ENCODE data around the gene HSPB8.
"Not testable (repeated sequence)": the region's sequence is repeated elsewhere in the genome, so short reads cannot be mapped to it uniquely, and the experiment has no call there.

HSPB8 gene

DNA sequence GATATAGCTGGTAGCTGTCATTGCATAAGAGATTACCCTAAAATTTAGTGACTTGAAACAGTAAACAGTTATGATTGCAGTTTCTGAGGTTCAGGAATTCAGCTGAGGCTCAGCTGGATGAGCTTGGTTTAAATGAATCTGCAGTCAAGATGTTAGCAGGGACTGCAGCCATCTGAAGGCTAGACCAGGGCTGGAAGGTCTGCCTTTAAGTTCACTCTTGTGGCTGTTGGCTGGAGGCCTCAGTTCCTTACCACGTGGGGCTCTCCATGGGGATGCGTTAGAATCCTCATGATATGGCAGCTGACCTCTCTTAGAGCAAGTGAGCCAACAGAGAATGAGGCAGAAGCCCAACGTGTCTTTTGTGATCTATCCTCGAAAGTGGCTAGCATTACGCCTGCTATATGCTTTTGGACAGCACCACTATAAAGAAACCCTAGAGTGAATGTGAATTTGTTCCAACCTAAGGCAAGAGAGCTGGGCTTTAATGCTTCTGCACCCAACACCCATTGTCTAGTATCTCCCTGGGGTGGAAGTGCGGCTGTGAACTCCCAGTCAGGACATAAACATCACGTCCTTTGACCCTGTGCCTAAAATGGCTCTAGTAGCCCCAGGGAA, 26.0 kb downstream of the HSPB8 start:
- in situ Hi-C loops (cut with MboI; ENCODE audit: low sequenced_read_pairs) = no loop called here

- in situ Hi-C loops (cut with MboI; ENCODE audit: low sequenced_read_pairs) = no loop called here
These were observed 27.8 kb downstream of the HSPB8 start for GRCh38 chr12:119206348-119207062.

GRCh38 chr12:119207063-119207560, 28.4 kb downstream of the HSPB8 start:
- in situ Hi-C loops (cut with MboI; ENCODE audit: low sequenced_read_pairs) = no loop called here

DNA sequence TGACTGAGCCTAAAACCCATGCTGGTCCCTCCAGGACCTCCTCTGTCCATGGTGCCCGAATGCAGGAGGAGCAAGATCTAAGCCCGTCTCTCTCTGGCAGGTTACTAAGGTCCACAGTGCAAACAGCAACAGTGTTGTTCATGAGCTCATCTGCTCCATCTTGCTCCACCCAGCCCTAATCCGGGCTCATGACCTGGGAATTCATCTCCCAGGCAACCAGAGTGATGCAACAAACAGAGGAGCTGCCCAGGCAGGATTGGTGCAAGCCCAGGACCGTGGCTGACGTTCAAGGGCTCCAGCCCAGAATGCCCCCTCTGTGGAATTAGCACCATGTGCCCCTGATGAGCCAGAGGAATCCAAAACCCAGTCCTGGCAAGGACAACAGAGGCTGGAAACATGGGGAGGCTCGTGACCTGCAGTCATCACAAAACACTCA, 29.9 kb downstream of the HSPB8 start:
- in situ Hi-C loops (cut with MboI; ENCODE audit: low sequenced_read_pairs) = no loop called here

DNA sequence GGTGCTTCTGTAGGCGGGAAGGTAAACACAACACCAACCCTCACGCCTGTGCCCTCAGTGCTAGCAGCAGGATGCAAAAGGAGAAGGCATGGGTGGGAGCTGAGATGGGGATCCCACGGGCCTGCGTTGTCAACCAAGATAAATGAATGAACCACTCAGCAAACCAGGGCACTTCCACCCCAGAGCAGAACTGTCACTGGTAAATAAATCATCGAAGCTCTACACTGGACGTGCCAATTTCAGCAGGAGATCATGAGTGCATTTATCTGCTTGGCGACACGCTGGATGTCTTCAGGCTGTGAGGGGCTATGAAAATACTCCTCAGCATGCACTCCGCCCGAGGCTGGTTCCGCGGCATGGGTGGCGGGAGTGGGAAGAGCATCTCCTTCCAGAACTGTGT, 33.2 kb downstream of the HSPB8 start:
- in situ Hi-C loops (cut with MboI; ENCODE audit: low sequenced_read_pairs) = no loop called here

DNA sequence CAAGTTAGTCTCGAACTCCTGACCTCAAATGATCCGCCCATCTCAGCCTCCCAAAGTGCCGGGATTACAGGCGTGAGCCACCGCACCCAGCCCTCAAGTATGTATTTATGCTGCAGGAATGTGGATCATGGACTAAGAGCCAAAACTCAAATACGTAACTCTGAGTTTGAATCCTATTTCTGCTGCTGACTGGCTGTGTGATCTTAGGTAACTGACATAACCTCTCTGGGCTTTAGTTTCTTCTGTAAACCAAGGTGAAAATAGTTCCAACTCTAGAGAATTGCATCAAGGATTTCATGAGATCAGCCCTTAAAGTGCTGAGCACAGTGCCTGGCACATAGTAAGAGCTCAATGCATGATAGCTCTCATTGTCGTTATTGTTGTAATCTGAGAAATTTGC, 37.4 kb downstream of the HSPB8 start:
- in situ Hi-C loops (cut with MboI; ENCODE audit: low sequenced_read_pairs) = no loop called here

- in situ Hi-C loops (cut with MboI; ENCODE audit: low sequenced_read_pairs) = not testable (repeated sequence)
These were observed 40.1 kb downstream of the HSPB8 start for GRCh38 chr12:119218875-119219274.

DNA sequence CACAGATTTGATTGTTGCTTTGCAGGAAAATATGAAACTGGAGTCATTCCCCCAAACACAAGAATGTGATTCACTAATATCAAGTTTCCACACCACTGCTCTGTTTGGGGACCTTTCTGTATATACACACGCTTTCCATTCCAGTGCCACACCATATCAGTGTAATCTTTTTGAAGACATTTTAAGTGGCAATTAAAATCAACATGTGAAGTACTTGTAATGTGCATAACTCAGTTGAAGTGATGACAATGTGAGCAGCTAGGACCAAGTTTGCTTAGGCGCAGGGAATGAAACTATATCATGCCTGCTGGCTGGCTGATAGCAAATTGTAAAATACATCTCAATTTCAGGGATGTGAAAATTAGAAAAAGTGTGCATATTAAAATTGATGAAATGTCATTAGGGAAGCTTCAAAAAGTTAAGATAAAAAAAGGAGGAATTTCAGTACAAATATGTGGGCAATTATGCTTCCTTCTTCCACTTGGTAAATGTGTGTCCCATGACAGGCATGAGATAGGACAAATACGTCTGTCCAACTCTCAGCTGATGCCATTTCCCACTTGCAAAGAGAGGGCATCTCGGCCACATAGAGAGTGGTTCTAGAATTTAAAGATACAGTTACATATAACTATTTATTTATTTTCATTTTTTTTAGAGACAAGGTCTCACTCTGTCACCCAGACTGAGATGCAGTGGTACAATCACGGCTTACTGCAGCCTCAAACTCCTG, 43.7 kb downstream of the HSPB8 start:
- in situ Hi-C loops (cut with MboI; ENCODE audit: low sequenced_read_pairs) = no loop called here

DNA sequence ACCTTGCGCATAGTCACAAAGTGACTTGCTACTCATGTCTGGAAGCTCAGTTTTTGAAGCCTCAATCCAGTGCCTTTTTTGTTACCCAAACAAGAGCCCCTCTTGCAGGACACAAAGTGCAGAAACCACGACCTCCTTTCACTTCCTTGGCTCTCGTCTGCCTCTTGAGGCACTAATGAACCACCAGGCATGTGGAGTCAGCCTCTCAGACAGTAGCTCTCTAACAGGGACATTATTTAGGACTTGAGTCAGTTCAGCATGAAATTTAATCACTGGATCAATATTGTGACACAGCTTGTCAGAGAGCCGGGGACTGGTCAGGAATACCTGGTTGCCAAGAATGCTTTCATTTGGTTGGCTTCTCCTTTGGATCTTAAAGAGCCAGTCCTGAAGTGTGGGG, 46.7 kb downstream of the HSPB8 start:
- in situ Hi-C loops (cut with MboI; ENCODE audit: low sequenced_read_pairs) = no loop called here

DNA sequence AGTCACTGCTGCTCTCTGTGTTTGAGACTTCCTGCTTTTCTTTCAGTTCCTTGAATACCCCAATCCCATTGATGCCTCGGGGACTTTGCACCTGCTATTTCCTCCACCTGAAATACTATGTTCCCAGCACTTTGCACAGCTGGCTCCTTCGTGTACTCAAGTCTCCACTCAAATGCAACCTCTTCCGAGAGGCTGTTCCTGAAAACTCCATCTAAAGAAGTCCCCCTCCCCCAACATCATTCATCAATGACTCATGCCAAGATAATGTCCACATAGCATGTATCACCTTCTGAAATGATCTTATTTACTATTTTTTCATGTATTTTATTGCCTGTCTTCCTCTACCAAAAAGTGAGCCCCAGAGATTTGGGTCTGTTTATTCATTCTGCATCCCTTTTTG, 48.6 kb downstream of the HSPB8 start:
- in situ Hi-C loops (cut with MboI; ENCODE audit: low sequenced_read_pairs) = no loop called here

DNA sequence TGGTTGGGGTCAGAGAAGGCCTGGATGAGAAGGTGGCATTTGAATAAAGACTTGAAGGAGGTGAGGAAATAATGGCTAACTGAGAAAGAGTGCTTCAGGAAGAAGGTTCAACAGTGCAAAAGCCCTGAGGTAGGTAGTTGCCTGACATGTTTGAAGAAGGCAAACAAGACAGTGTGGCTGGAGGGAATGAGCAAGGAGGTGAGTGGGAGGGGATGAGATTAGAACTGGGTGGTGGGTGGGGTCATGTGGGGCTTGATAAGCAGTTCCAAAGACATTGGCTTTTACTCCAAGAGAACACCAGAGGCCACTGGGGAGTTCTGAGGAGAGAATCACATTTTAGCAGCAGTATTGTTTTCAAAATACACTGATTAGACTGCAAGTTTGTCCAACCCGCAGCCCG, 50.5 kb downstream of the HSPB8 start:
- in situ Hi-C loops (cut with MboI; ENCODE audit: low sequenced_read_pairs) = no loop called here

DNA sequence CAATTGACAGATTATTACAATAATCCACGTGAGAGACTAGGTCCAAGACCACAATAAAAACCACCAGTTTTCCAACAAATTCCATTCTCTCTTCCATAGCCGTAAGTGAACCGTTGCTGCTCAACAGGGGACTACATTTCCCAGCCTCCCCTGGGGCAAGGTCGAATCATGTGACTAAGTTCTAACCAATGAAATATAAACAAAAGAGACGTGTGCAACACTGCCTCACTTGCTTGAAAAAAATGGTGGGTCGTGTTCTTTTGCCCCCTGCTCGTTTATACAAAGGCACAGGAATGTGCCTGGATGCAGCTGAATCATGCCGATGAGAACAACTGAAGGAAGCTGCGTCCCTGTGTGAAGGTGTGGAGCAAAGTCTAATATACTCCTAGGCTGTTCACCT, 51.1 kb downstream of the HSPB8 start:
- in situ Hi-C loops (cut with MboI; ENCODE audit: low sequenced_read_pairs) = no loop called here

DNA sequence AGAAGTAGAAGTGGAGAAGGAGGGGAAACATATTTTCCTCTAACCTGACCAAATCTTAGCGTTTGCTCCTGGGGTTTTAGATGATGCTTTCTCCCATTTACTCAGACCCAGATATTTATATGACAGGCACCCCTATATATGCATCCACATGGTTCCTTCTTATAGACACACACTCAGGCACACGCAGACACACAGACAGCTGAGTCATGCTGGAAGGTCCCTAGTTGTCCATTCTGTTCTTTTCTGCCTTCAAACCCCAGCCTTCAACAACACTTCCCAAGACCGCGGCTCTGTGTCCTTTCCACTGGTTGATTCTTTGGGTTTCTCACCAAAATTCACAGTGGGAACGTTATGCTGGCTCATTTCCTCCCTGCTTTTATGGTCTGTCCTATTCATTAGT, 52.1 kb downstream of the HSPB8 start:
- in situ Hi-C loops (cut with MboI; ENCODE audit: low sequenced_read_pairs) = no loop called here

DNA sequence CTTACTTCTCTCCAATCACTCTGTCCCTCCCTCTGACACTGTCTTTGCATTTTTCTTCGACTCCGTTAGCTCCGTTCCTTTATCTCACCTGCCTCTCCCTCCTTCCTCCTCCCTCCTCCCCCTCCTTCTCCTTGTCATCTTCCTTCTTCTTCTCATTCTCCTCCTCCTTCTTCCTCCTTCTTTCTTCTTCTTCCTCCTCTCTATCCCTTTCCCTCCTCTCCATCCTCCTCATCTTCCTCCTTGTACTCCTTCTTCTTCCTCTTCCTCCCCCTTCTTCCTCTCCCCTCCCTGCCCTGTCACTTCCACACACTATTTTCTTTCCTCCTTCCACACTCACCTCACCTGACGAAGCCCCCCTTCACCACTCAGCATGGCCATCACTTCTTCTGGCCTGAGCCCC, 53.0 kb downstream of the HSPB8 start:
- in situ Hi-C loops (cut with MboI; ENCODE audit: low sequenced_read_pairs) = no loop called here

GRCh38 chr12:119235197-119235751, 56.5 kb downstream of the HSPB8 start:
- in situ Hi-C loops (cut with MboI; ENCODE audit: low sequenced_read_pairs) = no loop called here

- in situ Hi-C loops (cut with MboI; ENCODE audit: low sequenced_read_pairs) = no loop called here
These were observed 57.6 kb downstream of the HSPB8 start for GRCh38 chr12:119236372-119236771.

- in situ Hi-C loops (cut with MboI; ENCODE audit: low sequenced_read_pairs) = no loop called here
These were observed 60.3 kb downstream of the HSPB8 start for GRCh38 chr12:119239040-119239439.

DNA sequence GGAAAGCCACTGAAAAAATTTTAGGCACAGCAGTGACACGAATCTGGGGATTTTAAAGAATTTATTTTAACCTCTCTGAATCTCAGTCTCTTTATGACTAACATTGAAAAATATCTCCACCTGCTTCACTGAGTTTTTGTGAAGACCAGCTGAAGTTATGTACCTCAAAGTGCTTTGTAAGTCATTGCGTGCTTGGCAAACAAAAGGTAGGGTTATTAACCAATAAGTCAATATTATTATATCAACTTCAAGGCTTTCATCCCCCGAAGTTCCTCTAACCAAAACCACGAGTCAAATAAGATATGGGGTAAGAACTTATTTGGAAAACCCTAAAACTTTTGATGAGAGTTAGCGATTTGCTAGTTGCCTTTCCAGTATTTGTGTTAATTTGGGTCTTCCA, 62.3 kb downstream of the HSPB8 start:
- in situ Hi-C loops (cut with MboI; ENCODE audit: low sequenced_read_pairs) = no loop called here

- in situ Hi-C loops (cut with MboI; ENCODE audit: low sequenced_read_pairs) = no loop called here
These were observed 62.9 kb downstream of the HSPB8 start for GRCh38 chr12:119241580-119242169.

All from HL-60/S4 treated with retinoic acid at 250 ng/mL for 4 days and 3 days (cell line).